Stimulated activated CD8-positive, alpha-beta memory T cell treated with anti-CD3 and anti-CD28 coated beads, Interleukin-7, amount 100 ng/mL, for 24 hours (primary cell): Measurements from ENCODE around the gene PRRT1.
"Not testable (repeated sequence)": the region's sequence is repeated elsewhere in the genome, so short reads cannot be mapped to it uniquely, and the experiment has no call there.

Experiments used
- DNase-seq: peaks from one replicate; pipeline ENCODE4 v3.0.0-alpha.2; 2020; ENCODE audit warnings: low read depth

Gene PRRT1

GRCh38 chr6:32151863-32152768 lies at the start of gene PRRT1:
TSS of gene PRRT1 (minus strand) at chr6:32151939. CDS start at chr6:32151827, 112 bp downstream.
- no peak for DNase-seq

DNA sequence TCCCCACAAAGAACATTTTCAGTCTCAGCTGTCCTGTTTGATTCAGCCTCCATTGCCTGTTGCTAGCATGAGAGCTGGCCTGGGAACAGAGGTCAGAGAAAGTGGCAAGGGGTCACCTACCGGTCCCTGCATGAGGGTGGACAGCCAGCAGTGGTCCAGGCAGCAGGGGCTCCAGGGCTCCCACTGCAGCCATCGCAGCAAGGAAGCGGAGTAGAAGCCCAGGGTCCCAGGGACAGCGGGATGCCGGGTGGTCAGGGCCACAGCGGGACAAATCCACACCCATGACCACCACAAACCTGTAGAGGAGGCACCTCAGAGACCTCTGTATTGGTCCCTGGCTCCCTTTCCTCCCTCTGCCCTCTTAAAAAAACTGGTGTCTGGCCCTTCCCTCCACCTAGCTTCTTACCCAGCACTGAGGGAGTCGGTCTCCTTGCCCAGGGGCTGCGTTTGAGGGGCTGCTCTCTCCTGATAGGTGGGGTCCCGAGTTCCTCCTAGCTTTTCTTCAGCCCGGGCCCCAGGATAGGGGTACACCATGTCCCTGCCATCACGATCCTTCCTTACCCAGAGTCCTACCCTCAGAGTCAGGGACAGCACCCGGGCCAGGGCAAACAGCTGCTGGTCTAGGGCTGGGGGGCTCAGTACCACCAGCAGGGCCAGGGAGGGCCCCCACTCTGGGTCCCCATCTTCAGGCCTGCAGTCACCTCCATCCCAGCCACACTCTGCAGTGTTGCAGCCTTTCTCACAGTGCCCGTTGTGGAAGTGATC lies 49.2 kb upstream of the PRRT1 start:
- DNase-seq: no peak

DNA sequence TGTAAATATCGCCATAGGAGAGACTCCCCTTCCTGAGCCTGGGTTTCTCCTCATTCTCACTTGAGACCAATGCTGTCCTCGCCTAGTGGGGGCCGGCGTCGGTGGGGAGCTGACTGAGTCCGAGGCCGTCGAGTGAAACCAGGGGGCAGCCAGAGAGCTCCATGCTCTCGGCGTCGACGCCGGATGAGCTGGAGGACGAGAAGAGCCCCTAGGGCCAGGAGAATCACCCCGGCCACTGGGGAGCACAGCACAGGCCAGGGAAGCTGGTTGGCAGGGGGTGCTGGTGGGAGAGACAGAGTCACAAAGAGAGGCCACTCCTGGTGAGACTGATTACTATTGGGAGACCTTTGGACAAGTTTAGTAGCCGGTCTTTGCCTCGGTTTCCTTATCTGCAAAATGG lies 47.1 kb upstream of the PRRT1 start:
- DNase-seq: no peak

DNA sequence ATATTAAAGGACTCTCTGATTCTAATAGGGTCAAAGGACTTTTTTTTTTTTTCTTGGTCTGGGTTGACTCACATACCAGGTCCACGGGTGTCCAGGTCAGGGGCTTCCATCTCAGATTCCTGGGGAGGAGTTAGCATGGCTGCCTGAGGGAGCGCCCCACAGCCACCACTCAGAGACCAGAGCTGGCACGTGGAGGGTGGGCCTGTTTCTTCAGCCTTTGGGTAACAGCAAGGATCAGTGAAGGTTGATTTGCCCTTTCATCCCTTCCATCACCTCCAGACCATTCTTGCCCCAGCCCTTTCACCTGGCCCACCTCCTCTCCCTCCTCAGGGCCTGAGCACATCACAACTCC lies 46.6 kb upstream of the PRRT1 start:
- DNase-seq: no peak

GRCh38 chr6:32196682-32197616 lies 45.2 kb upstream of the PRRT1 start:
- no peak for DNase-seq

GRCh38 chr6:32195902-32196681 lies 44.4 kb upstream of the PRRT1 start:
- DNase-seq: peak; percentile 44

DNA sequence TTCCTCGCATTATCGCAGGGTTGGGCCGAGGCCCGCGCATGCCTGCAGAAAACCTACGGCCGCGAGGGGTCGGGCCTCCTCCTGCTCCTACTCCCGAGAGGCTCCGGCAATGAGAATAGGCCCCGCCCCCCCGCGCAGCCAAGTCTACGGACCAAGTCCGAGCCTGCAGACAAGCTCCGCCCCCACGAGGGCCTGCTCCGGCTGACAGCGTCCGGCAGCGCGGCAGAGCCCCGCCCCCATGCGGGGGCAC lies 43.8 kb upstream of the PRRT1 start:
- DNase-seq: peak; percentile 100

- no peak for DNase-seq
Measured at GRCh38 chr6:32194825-32195651, 43.3 kb upstream of the PRRT1 start.

- no peak for DNase-seq
Measured at GRCh38 chr6:32194388-32194787, 42.6 kb upstream of the PRRT1 start.

GRCh38 chr6:32193096-32193495 lies 41.4 kb upstream of the PRRT1 start:
- DNase-seq: not testable (repeated sequence)

GRCh38 chr6:32192608-32193039 lies 40.9 kb upstream of the PRRT1 start, which contains the start of gene GPSM3:
TSS of gene GPSM3 (minus strand) at chr6:32192643. CDS start at chr6:32192513, 130 bp downstream.
- no peak for DNase-seq

GRCh38 chr6:32191696-32192607 lies 40.2 kb upstream of the PRRT1 start:
- DNase-seq: no peak

- DNase-seq: no peak
Measured at GRCh38 chr6:32190911-32191677, 39.4 kb upstream of the PRRT1 start.

DNA sequence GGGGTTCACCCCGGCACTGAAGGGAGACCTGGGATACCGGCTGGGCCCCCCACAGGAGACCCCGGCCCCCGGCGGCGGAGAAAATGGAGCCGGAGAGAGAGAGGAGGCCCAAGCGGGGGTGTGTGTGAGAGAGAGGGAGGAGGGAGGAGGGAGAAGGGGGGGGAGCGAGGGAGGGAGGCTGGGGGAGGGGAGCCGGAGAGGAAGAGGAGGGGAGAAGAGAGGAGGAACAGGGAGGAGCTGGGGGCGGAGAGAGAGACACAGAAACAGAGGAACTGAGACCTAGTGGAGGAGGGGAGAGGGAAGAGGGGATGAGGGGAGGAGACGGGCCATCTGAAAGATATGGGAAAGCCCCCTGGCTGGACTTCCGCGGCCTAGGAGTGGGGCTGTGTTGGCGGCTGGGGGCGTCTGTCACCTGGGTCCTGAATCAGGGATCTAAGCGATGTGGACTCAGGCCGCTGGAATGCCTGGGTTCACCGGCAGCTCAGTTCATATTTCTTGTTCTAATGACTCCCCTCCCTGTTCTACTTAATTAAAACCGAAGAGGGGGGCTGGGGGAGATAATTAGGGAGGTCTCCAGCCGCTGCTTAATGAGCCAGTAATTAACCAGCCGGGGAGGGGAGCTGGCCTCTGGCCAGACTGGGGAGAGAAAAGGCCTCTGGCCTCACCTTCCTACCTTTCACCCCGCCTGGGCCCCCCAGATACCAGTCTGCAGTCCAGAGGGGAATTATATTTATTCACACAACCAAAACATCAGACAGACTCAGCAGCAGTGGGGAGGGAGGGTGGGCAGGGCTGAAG lies 38.5 kb upstream of the PRRT1 start, which contains the start of gene PBX2:
TSS of gene PBX2 (minus strand) at position 149 of the 798 bp plus-strand sequence. CDS start 287 bp downstream, outside the sequence.
- DNase-seq: peak; percentile 66

DNA sequence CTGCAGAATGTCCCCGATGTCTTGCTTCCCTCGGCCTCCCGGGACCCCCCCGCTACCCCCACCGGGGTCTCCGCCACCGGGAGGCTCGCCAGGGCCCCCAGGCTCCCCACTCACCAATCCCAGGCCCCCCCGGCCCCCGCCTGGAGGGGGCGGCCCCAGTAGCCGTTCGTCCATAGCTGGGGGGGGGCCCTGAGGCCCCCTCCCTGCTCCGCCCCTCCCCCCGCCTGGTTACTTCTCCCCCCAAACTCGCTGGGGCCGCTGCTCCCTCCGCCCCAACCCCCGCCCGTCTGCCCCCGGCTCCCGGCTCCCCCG lies 38.0 kb upstream of the PRRT1 start:
- no peak for DNase-seq

GRCh38 chr6:32189069-32189741 lies 37.5 kb upstream of the PRRT1 start:
- no peak for DNase-seq

DNA sequence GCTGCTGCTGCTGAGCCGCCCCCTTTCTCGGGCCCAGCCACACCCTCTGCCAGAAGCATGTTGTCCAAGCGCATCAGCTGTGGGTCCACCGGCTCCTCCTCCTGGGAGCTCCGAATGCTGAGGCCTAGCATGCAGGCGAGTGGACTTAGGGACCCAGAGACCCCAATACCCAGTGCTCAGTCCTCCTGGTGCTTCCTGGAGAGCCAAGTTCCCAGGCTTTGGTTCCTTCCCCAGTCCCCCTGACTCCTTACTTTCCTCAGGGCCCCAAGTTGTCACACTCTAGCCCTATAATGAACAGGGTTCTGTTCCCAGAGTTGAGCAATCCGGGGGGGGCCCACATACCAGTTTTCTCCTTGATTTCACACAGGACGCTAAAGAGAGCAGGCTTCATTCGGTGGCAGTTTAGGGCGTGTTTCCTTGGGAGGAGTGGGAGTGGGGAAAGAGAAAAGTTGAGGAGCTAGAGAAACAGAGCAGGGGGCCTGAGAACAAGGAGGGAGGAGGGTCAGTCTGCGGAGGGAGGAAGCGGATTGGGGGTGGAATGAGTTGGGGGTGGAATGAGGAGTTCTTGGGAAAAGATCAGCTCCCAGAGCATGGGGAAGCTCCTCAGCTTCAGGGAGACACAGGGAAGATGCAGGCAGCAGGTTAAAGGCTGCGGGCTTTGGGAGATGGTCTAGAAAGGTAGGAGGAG lies 36.8 kb upstream of the PRRT1 start:
- no peak for DNase-seq
